ENCODE results near the gene TEX19.

TEX19 gene

GRCh38 chr17:82319619-82320062, 39.4 kb upstream of the TEX19 start:
- H3K9ac ChIP-seq = no peak overlapping the region
- peaks cover 29% of the 10 kb centered on the region for H3K4me1 ChIP-seq (ENCODE audit: low read depth, poor library complexity, severe bottlenecking)
- no peak for TF ChIP-seq CTCF (conservative IDR thresholded peaks at IDR 0.05; ENCODE audit: low read depth, low read length)

GRCh38 chr17:82320140-82320840, 38.8 kb upstream of the TEX19 start:
- no peak overlapping the region for H3K9ac ChIP-seq
- no peaks in the 10 kb centered on the region for H3K79me2 ChIP-seq (ENCODE audit: insufficient read depth, low read depth)
- H3K4me3 ChIP-seq (IDR thresholded peaks at IDR 0.05; ENCODE audit: insufficient read depth, low read depth, low read length) = no peak overlapping the region
- no peak overlapping the region for H2AFZ ChIP-seq (ENCODE audit: low read depth)
- no peak for TF ChIP-seq CTCF (conservative IDR thresholded peaks at IDR 0.05; ENCODE audit: low read depth, low read length)
- H3K4me2 ChIP-seq = no peak overlapping the region
- H3K27ac ChIP-seq = no peak overlapping the region
- H3K4me1 ChIP-seq (ENCODE audit: low read depth, poor library complexity, severe bottlenecking) = peaks cover 32% of the 10 kb centered on the region
- no peaks in the 10 kb centered on the region for H3K36me3 ChIP-seq (ENCODE audit: insufficient read depth)
- no peaks in the 10 kb centered on the region for H4K20me1 ChIP-seq (ENCODE audit: insufficient read depth)
- H3K27me3 ChIP-seq (ENCODE audit: insufficient read depth, low read depth) = peaks cover 41% of the 10 kb centered on the region

More at GRCh38 chr17:82319619-82320062, 39.4 kb upstream of the TEX19 start:
- Histone ChIP-seq H3K27ac (no peak overlapping the region), H2AFZ (ENCODE audit: low read depth) (no peak overlapping the region), H3K36me3 (ENCODE audit: insufficient read depth) (no peaks in the 10 kb centered on the region), H4K20me1 (ENCODE audit: insufficient read depth) (no peaks in the 10 kb centered on the region), H3K4me2 (no peak overlapping the region), H3K27me3 (ENCODE audit: insufficient read depth, low read depth) (peaks cover 47% of the 10 kb centered on the region), H3K4me3 (IDR thresholded peaks at IDR 0.05; ENCODE audit: insufficient read depth, low read depth, low read length) (no peak overlapping the region), H3K79me2 (ENCODE audit: insufficient read depth, low read depth) (no peaks in the 10 kb centered on the region)

GRCh38 chr17:82320956-82321927, 37.8 kb upstream of the TEX19 start:
- Histone ChIP-seq H3K4me2 (peak overlapping the region; percentile 83; the same call in 1 of the 2 replicates), H3K36me3 (ENCODE audit: insufficient read depth) (no peaks in the 10 kb centered on the region), H4K20me1 (ENCODE audit: insufficient read depth) (no peaks in the 10 kb centered on the region), H3K79me2 (ENCODE audit: insufficient read depth, low read depth) (no peaks in the 10 kb centered on the region), H3K4me1 (ENCODE audit: low read depth, poor library complexity, severe bottlenecking) (peaks cover 23% of the 10 kb centered on the region), H3K27ac (no peak overlapping the region), H3K4me3 (IDR thresholded peaks at IDR 0.05; ENCODE audit: insufficient read depth, low read depth, low read length) (no peak overlapping the region), H2AFZ (ENCODE audit: low read depth) (peak overlapping the region; percentile 75; the same call in 1 of the 2 replicates), H3K9ac (no peak overlapping the region), H3K27me3 (ENCODE audit: insufficient read depth, low read depth) (peaks cover 32% of the 10 kb centered on the region)
- TF ChIP-seq CTCF (conservative IDR thresholded peaks at IDR 0.05; ENCODE audit: low read depth, low read length) = peak; percentile 98

GRCh38 chr17:82321947-82322466, 37.0 kb upstream of the TEX19 start:
- H3K79me2 ChIP-seq (ENCODE audit: insufficient read depth, low read depth) = no peaks in the 10 kb centered on the region
- H3K4me1 ChIP-seq (ENCODE audit: low read depth, poor library complexity, severe bottlenecking) = peaks cover 23% of the 10 kb centered on the region
- no peaks in the 10 kb centered on the region for H3K36me3 ChIP-seq (ENCODE audit: insufficient read depth)
- H3K27ac ChIP-seq = no peak overlapping the region
- no peak overlapping the region for H3K4me3 ChIP-seq (IDR thresholded peaks at IDR 0.05; ENCODE audit: insufficient read depth, low read depth, low read length)
- H4K20me1 ChIP-seq (ENCODE audit: insufficient read depth) = no peaks in the 10 kb centered on the region
- H3K4me2 ChIP-seq = peak overlapping the region; percentile 83; the same call in 1 of the 2 replicates
- H3K27me3 ChIP-seq (ENCODE audit: insufficient read depth, low read depth) = peaks cover 24% of the 10 kb centered on the region
- no peak overlapping the region for H2AFZ ChIP-seq (ENCODE audit: low read depth)
- H3K9ac ChIP-seq = no peak overlapping the region
- TF ChIP-seq CTCF (conservative IDR thresholded peaks at IDR 0.05; ENCODE audit: low read depth, low read length) = no peak
